Stimulated activated CD8-positive, alpha-beta memory T cell treated with anti-CD3 and anti-CD28 coated beads, Interleukin-15, amount 100 ng/mL, for 24 hours (primary cell): ENCODE results near the gene PPP4R4.
"Not testable (repeated sequence)": the region's sequence is repeated elsewhere in the genome, so short reads cannot be mapped to it uniquely, and the experiment has no call there.

Experiments
- DNase-seq: peaks from one replicate; pipeline ENCODE4 v3.0.0-alpha.2; 2020; ENCODE audit warnings: low read depth

PPP4R4 gene

GRCh38 chr14:94278731-94279130 is 104.6 kb downstream of the PPP4R4 start:
- no peak for DNase-seq

GRCh38 chr14:94282991-94283723 is 109.0 kb downstream of the PPP4R4 start:
- DNase-seq = no peak

- DNase-seq = no peak
Observed at GRCh38 chr14:94284221-94284620, 110.1 kb downstream of the PPP4R4 start.

- no peak for DNase-seq
Observed at GRCh38 chr14:94285158-94285557, 111.0 kb downstream of the PPP4R4 start.

- no peak for DNase-seq
Observed at GRCh38 chr14:94288610-94289465, 114.7 kb downstream of the PPP4R4 start.

GRCh38 chr14:94290197-94290596 is 116.1 kb downstream of the PPP4R4 start:
- no peak for DNase-seq

- DNase-seq = no peak
Observed at GRCh38 chr14:94291159-94291905, 117.2 kb downstream of the PPP4R4 start.

- no peak for DNase-seq
Observed at GRCh38 chr14:94291906-94292525, 117.9 kb downstream of the PPP4R4 start.

GRCh38 chr14:94292526-94292871 is 118.4 kb downstream of the PPP4R4 start:
- no peak for DNase-seq

- no peak for DNase-seq
Observed at GRCh38 chr14:94292872-94293577, 118.9 kb downstream of the PPP4R4 start, which contains the start of gene SERPINA10. SERPINA10 (minus strand) TSS chr14:94293268; CDS start chr14:94290593, 2,675 bp downstream.

- DNase-seq = no peak
Observed at GRCh38 chr14:94293578-94293924, 119.4 kb downstream of the PPP4R4 start.

GRCh38 chr14:94295360-94296180 is 121.4 kb downstream of the PPP4R4 start:
- DNase-seq = no peak

GRCh38 chr14:94296181-94296545 is 122.0 kb downstream of the PPP4R4 start:
- DNase-seq = not testable (repeated sequence)

GRCh38 chr14:94298130-94298529 is 124.0 kb downstream of the PPP4R4 start:
- DNase-seq = no peak

- no peak for DNase-seq
Observed at GRCh38 chr14:94303111-94303510, 129.0 kb downstream of the PPP4R4 start.

- no peak for DNase-seq
Observed at GRCh38 chr14:94304243-94304642, 130.1 kb downstream of the PPP4R4 start.

GRCh38 chr14:94305620-94306019 is 131.5 kb downstream of the PPP4R4 start:
- DNase-seq = no peak

- no peak for DNase-seq
Observed at GRCh38 chr14:94306047-94306978, 132.2 kb downstream of the PPP4R4 start.

GRCh38 chr14:94307410-94307992 is 133.4 kb downstream of the PPP4R4 start:
- DNase-seq = no peak
